Ascending aorta (tissue), 2 donors: ENCODE results near the gene UTS2R. TPM values are rescaled to one million over a fixed set of nuclear protein-coding genes. Genes with fewer than 3 reads are reported as not detected.
"Not testable (repeated sequence)": the region's sequence is repeated elsewhere in the genome, so short reads cannot be mapped to it uniquely, and the experiment has no call there.

ENCODE experiments used
- DNase-seq, 2 donors: peaks; one replicate each; pipeline ENCODE4 v3.0.0-alpha.2; 2019; ENCODE audit warnings: low spot score in 2 of 2
- H3K27ac ChIP-seq, 2 donors: fragments of 200-600 bp; sonication (generic); one replicate each; pipeline ENCODE4 v1.5.1; 2016 to 2017; ENCODE audit warnings: mild to moderate bottlenecking in 1 of 2
- H3K27me3 ChIP-seq: fragments of 200-600 bp; sonication (generic); one replicate; pipeline ENCODE4 v1.5.1; 2017
- H3K36me3 ChIP-seq, 2 donors: fragments of 200-600 bp; sonication (generic); one replicate each; pipeline ENCODE4 v1.5.1; 2016
- H3K4me1 ChIP-seq, 2 donors: fragments of 200-600 bp; sonication (generic); one replicate each; pipeline ENCODE4 v1.5.1; 2016 to 2017; ENCODE audit warnings: mild to moderate bottlenecking in 1 of 2
- H3K4me3 ChIP-seq, 2 donors: fragments of 200-600 bp; sonication (generic); one replicate each; pipeline ENCODE4 v1.5.1; 2016 to 2017; ENCODE audit warnings: mild to moderate bottlenecking in 1 of 2
- H3K9me3 ChIP-seq, 2 donors: fragments of 200-600 bp; sonication (generic); one replicate each; pipeline ENCODE4 v1.5.1; 2016
- intact Hi-C: fragments of 100-400 bp; cut with DNase I; formaldehyde crosslinking; loops from one replicate; pipeline ENCODE4 v1.15.1; 2023
- total RNA-seq: library from RNA; depleted of rRNA; stranded (reverse); fragments of >200 nt; gene quantifications from one replicate; pipeline ENCODE4 v1.1.0, GENCODE V29; 2016
- TF ChIP-seq, protein P1 (sequence below), 3 experiments: fragments of 200-600 bp in 2 of 3; fragments of 450-650 bp in 1 of 3; sonication (generic) in 2 of 3; IDR thresholded peaks; one replicate each; pipeline ENCODE4 v1.5.1; 2016 to 2019; ENCODE audit warnings: antibody characterized with exemption in 3 of 3, mild to moderate bottlenecking in 1 of 3, moderate library complexity in 1 of 3

Gene UTS2R
- total RNA-seq, 1 donor from 2014 or later, result not detected

DNA sequence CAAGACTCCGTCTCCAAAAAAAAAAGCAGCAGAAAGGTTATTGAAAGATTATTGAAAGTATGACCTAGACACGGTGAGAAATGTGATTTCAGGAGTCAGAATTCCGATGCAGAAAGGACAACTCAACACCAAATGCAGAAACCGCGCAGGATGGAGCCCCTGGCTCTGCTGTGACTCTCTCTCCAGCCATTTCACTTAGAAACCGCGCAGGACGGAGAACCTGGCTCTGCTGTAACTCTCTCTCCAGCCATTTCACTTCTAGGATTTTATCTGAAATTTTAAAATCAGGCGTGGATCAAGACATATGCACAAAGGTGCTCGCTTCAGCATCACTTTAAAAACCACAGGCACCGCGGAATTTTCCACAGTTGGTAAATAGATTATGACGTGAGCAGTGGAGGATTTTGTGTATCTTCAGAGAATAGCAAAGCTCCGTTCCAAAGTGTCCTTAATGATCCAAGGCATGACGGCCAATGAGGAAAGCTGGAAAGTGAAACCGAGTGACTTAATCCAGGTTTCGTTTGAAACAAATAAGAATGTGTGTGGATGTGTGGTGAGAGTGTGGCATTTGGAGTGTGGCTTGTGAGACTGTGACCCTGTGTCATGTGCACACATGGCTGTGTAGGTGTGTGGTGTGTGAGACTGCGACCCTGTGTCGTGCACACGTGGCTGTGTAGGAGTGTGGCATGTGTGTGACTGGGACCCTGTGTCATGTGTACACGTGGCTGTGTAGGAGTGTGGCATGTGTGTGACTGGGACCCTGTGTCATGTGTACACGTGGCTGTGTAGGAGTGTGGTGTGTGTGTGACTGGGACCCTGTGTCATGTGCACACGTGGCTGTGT, 9.5 kb downstream of the UTS2R start:
- no peak overlapping the region for H3K27ac ChIP-seq
- H3K36me3 ChIP-seq, result no peaks in the 10 kb centered on the region
- no peak for DNase-seq
- H3K4me3 ChIP-seq, result peak overlapping the region in 1 of 2 donors; percentile 7
- H3K4me1 ChIP-seq, result peaks cover 15% of the 10 kb centered on the region in 2 donors
- TF ChIP-seq, protein P1, sequence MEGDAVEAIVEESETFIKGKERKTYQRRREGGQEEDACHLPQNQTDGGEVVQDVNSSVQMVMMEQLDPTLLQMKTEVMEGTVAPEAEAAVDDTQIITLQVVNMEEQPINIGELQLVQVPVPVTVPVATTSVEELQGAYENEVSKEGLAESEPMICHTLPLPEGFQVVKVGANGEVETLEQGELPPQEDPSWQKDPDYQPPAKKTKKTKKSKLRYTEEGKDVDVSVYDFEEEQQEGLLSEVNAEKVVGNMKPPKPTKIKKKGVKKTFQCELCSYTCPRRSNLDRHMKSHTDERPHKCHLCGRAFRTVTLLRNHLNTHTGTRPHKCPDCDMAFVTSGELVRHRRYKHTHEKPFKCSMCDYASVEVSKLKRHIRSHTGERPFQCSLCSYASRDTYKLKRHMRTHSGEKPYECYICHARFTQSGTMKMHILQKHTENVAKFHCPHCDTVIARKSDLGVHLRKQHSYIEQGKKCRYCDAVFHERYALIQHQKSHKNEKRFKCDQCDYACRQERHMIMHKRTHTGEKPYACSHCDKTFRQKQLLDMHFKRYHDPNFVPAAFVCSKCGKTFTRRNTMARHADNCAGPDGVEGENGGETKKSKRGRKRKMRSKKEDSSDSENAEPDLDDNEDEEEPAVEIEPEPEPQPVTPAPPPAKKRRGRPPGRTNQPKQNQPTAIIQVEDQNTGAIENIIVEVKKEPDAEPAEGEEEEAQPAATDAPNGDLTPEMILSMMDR (IDR thresholded peaks at IDR 0.05), result no peak
- H3K9me3 ChIP-seq, result no peaks in the 10 kb centered on the region
- intact Hi-C loops, result no loop called here
- peaks cover 5% of the 10 kb centered on the region for H3K27me3 ChIP-seq

- H3K4me1 ChIP-seq, result peaks cover 18% of the 10 kb centered on the region in 2 donors
- H3K27ac ChIP-seq, H3K9me3 ChIP-seq, H3K27me3 ChIP-seq, H3K4me3 ChIP-seq, H3K36me3 ChIP-seq, DNase-seq, intact Hi-C loops: not testable (repeated sequence)
These were observed 10.1 kb downstream of the UTS2R start for GRCh38 chr17:82381703-82382009.

DNA sequence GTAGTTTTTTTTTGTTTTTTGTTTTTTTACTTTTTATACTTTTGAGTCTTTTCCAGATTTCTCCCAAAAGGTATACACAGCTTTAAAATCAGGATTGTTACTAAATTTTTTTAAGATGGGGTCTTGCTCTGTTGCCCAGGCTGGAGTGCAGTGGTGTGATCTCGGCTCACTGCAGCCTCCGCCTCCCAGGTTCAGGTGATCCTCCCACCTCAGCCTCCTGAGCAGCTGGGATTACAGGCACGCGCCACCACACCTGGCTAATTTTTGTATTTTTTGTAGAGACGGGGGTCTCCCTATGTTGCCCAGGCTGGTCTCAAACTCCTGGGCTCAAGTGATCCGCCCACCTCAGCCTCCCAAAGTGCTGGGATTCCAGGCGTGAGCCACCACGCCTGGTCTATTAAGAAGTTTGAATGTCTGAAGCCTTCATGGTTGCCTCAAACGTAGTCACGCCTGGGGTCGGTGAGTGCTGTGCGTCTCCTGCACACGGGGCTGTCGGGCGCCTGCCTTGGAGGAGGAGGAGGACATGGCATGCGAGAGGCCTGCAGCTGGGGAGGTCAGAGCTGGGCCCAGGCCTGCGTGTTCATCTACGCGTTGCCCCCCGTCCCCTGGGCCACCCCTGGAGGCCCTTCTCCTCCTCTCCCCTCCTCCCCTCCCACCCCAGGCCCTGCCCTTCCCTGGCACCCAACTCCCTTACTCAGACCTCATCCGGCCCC, 10.8 kb downstream of the UTS2R start:
- peaks cover 18% of the 10 kb centered on the region in 2 donors for H3K4me1 ChIP-seq
- H3K27me3 ChIP-seq, DNase-seq, H3K4me3 ChIP-seq, intact Hi-C loops, H3K9me3 ChIP-seq, H3K36me3 ChIP-seq, H3K27ac ChIP-seq: not testable (repeated sequence)

DNA sequence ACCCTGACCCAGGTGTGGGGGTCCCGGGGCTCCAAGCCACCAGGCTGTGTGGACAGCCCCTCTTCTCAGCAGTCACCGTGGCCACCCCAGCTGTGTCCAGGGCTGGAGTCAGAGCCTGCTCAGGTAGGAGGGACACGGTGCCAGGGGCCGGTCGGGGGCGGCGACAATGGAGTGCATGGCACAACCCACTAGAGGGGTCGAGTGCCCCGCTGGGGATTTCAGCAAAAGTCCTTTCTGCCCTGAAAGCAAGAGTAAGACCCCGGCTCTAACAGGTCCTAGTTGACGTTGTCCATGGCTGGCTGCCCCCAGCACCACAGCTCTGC, 11.3 kb downstream of the UTS2R start:
- Histone ChIP-seq H3K36me3 (no peaks in the 10 kb centered on the region), H3K27me3 (peaks cover 5% of the 10 kb centered on the region), H3K4me1 (peaks cover 18% of the 10 kb centered on the region in 2 donors), H3K4me3 (no peak overlapping the region), H3K9me3 (no peaks in the 10 kb centered on the region), H3K27ac (no peak overlapping the region)
- intact Hi-C loops, result no loop called here
- no peak for DNase-seq
- TF ChIP-seq, protein P1 (IDR thresholded peaks at IDR 0.05), result no peak

- peaks cover 18% of the 10 kb centered on the region in 2 donors for H3K4me1 ChIP-seq
- no peak overlapping the region for H3K4me3 ChIP-seq
- H3K36me3 ChIP-seq, result no peaks in the 10 kb centered on the region
- TF ChIP-seq, protein P1 (IDR thresholded peaks at IDR 0.05), result no peak
- no peak for DNase-seq
- H3K27ac ChIP-seq, result no peak overlapping the region
- intact Hi-C loops, result no loop called here
- H3K27me3 ChIP-seq, result peaks cover 5% of the 10 kb centered on the region
- no peaks in the 10 kb centered on the region for H3K9me3 ChIP-seq
These were observed 11.8 kb downstream of the UTS2R start for GRCh38 chr17:82383411-82383810.

DNA sequence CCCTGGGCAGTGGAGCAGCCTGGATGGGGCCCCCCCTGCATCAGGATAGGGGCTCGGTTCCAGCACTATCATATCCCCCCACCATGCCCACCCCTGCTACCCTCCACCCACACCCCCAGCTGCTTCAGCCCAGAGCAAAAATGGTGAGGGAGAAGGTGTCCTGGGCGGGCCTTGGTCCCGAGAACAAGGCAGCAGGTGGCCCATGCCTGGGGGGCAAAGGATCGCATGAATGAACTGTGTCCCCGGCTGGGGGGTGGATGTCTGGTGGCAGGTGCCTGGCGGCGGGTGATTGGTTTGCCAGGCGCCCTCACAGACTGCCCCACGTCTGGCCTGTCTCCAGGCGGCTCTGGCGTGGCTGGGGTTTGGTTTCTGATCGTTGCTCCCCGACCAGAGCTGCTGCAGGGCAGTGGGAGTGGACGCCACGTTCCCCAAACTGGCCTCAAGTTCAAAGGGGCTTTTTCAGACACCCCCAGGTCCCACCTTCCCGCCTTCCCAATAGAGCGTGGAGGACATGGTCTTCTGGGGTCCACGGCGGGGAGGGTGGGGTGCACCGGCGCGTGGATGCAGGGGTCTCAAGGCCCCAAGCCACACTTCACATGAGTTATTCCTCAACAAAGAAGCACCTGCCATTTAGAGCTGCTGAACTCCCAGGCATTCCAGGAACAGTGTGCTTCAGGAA, 12.6 kb downstream of the UTS2R start:
- H3K36me3 ChIP-seq, result no peaks in the 10 kb centered on the region
- peak overlapping the region in 1 of 2 donors; percentile 6 for H3K4me3 ChIP-seq
- H3K4me1 ChIP-seq, result peaks cover 18% of the 10 kb centered on the region in 2 donors
- TF ChIP-seq, protein P1 (IDR thresholded peaks at IDR 0.05), result no peak
- no peaks in the 10 kb centered on the region for H3K9me3 ChIP-seq
- H3K27ac ChIP-seq, result no peak overlapping the region
- H3K27me3 ChIP-seq, result peaks cover 5% of the 10 kb centered on the region
- no peak for DNase-seq
- intact Hi-C loops, result no loop called here
